ENCODE measurements around the gene SULT6B1. TPM values are rescaled to one million over a fixed set of nuclear protein-coding genes. Genes with fewer than 3 reads are reported as not detected.

SULT6B1 gene
- total and polyA plus RNA-seq, 2 of the 4 experiments (the other 2 are of a cell fraction) = not detected

- H4K8ac ChIP-seq (ENCODE audit: low read depth in 2 of 2, low read length in 2 of 2) = no peak overlapping the region
- H2AFZ ChIP-seq (replicated peaks; ENCODE audit: low read length, poor library complexity) = peak overlapping the region; percentile 37
- dilution Hi-C loops (cut with HindIII; ENCODE audit: low sequenced_read_pairs, unreplicated experiment) (no loop called here), intact Hi-C loops (cut with micrococcal nuclease) (no loop called here), in situ Hi-C loops (cut with MboI; ENCODE audit: low sequenced_read_pairs) (no loop called here)
- no peak overlapping the region for H3K4me2 ChIP-seq (ENCODE audit: low read depth, low read length)
- H3K56ac ChIP-seq (ENCODE audit: extremely low read depth, insufficient read depth, low read length) = no peak overlapping the region
- H2BK15ac ChIP-seq (ENCODE audit: low read depth, low read length) = no peak overlapping the region
- no peak overlapping the region for H3K23ac ChIP-seq (ENCODE audit: low read depth, low read length)
- no peaks in the 10 kb centered on the region for H4K20me1 ChIP-seq (ENCODE audit: insufficient read depth, low read length)
- POLR2A ChIA-PET (ENCODE audit: unreplicated experiment) = no interaction called here
- H3K9me3 ChIP-seq (ENCODE audit: control insufficient read depth, insufficient read depth, low read length) = no peaks in the 10 kb centered on the region
- no peak for DNase-seq
- no peak overlapping the region for H2AK9ac ChIP-seq (replicated peaks; ENCODE audit: low read depth, low read length, poor library complexity)
- H2AK5ac ChIP-seq (ENCODE audit: low read depth, low read length) = no peak overlapping the region
- no peak overlapping the region for H4K5ac ChIP-seq (ENCODE audit: low read depth, low read length)
- no peak overlapping the region for H3K4ac ChIP-seq (ENCODE audit: low read depth, low read length)
- H3K36me3 ChIP-seq (ENCODE audit: control insufficient read depth, insufficient read depth, low read length) = no peaks in the 10 kb centered on the region
- no peaks in the 10 kb centered on the region; the same call in none of the 2 replicates for H3K27me3 ChIP-seq (ENCODE audit: control insufficient read depth, insufficient read depth, low read length)
- ATAC-seq (ENCODE audit: low read depth) = no peak
- H2BK5ac ChIP-seq (ENCODE audit: low read depth, low read length, poor library complexity, severe bottlenecking) = no peak overlapping the region
- no peak overlapping the region for H3K14ac ChIP-seq (replicated peaks; ENCODE audit: low read depth, low read length)
- no peak overlapping the region for H3K18ac ChIP-seq (ENCODE audit: low read depth, low read length)
- peaks cover 6% of the 10 kb centered on the region; the same call in 1 of the 2 replicates for H3K9me1 ChIP-seq (ENCODE audit: insufficient read depth, low read length)
- no peak overlapping the region for H4K91ac ChIP-seq (ENCODE audit: insufficient read depth, low read depth, low read length)
- peaks cover 0 to 10% of the 10 kb centered on the region in 2 experiments; a peak in 2 of 4 replicates for H3K79me1 ChIP-seq (ENCODE audit: low read depth in 1 of 2, low read length in 2 of 2)
- peaks cover 2% of the 10 kb centered on the region for H3K4me1 ChIP-seq (ENCODE audit: control insufficient read depth, insufficient read depth, low read length)
- H3K27ac ChIP-seq (ENCODE audit: insufficient read depth, low read length) = no peak overlapping the region
- TF ChIP-seq POLR2A (IDR thresholded peaks at IDR 0.05; ENCODE audit: low read depth, low read length) = no peak
- no peak for TF ChIP-seq RAD21 (IDR thresholded peaks at IDR 0.05; ENCODE audit: low read length)
- TF ChIP-seq SMC3 (IDR thresholded peaks at IDR 0.05; ENCODE audit: low read depth, low read length) = no peak
- TF ChIP-seq CHD1 (IDR thresholded peaks at IDR 0.05; ENCODE audit: low read depth, low read length) = no peak
- no peak for TF ChIP-seq MAFK (IDR thresholded peaks at IDR 0.05; ENCODE audit: low read depth, low read length)
- TF ChIP-seq USF2 (IDR thresholded peaks at IDR 0.05; ENCODE audit: low read depth, low read length) = no peak
- TF ChIP-seq RFX5 (IDR thresholded peaks at IDR 0.05; ENCODE audit: low read depth, low read length) = no peak
- no peak for TF ChIP-seq NFE2L2 (IDR thresholded peaks at IDR 0.05; ENCODE audit: low read depth, low read length)
- no peak for TF ChIP-seq ELK1 (IDR thresholded peaks at IDR 0.05; ENCODE audit: borderline replicate concordance, low read depth, low read length)
- TF ChIP-seq MXI1 (IDR thresholded peaks at IDR 0.05; ENCODE audit: borderline replicate concordance, low read depth, low read length) = no peak
- no peak overlapping the region for H2BK120ac ChIP-seq (ENCODE audit: low read depth, low read length)
- no peak overlapping the region for H2BK20ac ChIP-seq (ENCODE audit: low read depth, low read length)
- no CpG with 5 or more reads among the region's 6 CpGs for WGBS, 2 experiments (ENCODE audit: extremely low coverage in 2 of 2, insufficient read length in 1 of 2)
- no peak overlapping the region for H3K4me3 ChIP-seq (ENCODE audit: insufficient read depth, low read depth, low read length)
- CTCF ChIA-PET = no interaction called here
- H3K9ac ChIP-seq (ENCODE audit: low read depth, low read length) = no peak overlapping the region
- no TSS peak for BruUV-seq (replicated peaks)
Measured at GRCh38 chr2:37191747-37192146, 3.3 kb upstream of the SULT6B1 start.

All from IMR-90 (cell line).